ENCODE results near the gene RBM20. TPM values are rescaled to one million over a fixed set of nuclear protein-coding genes. Genes with fewer than 3 reads are reported as not detected.

Gene RBM20
- total RNA-seq, 1 experiment from 2014 or later: not detected

DNA sequence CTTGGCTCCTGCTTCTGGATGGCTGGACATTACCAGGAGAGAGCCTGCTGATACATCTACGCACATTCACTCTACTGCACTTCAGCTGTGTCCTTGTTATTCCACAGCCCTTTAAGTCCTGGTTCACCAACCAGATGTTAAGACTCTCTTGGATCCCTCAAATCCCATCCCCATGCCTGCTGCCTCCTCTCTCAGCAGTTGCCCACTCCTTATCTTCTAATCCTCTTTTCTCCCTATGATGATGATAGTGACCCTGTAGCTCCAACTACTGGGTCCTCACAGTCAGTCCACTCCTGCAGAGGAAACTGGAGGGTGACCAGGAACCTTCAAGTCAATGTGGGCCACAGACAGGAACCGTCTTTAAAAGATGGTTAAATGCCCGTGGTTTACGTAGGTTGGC, 131.3 kb downstream of the RBM20 start:
- CTCF ChIA-PET: no interaction called here
- no peak overlapping the region for H3K27ac Mint-ChIP-seq (ENCODE audit: unreplicated experiment)
- intact Hi-C loops (cut with micrococcal nuclease; ENCODE audit: unreplicated experiment): no loop called here
- no TSS peak for BruUV-seq (replicated peaks)
- no peaks in the 10 kb centered on the region for H3K9me3 Mint-ChIP-seq (ENCODE audit: low read depth, unreplicated experiment)
- DNase-seq: no peak
- no peak overlapping the region for H3K4me3 Mint-ChIP-seq (ENCODE audit: low read depth, unreplicated experiment)
- H3K27me3 Mint-ChIP-seq (ENCODE audit: unreplicated experiment): peaks cover 23% of the 10 kb centered on the region
- no peaks in the 10 kb centered on the region for H3K36me3 Mint-ChIP-seq (ENCODE audit: insufficient read depth, unreplicated experiment)
- H3K4me1 Mint-ChIP-seq (ENCODE audit: low read depth, unreplicated experiment): peaks cover 18% of the 10 kb centered on the region
- no peak for TF ChIP-seq CTCF (IDR thresholded peaks at IDR 0.05; ENCODE audit: unreplicated experiment)

DNA sequence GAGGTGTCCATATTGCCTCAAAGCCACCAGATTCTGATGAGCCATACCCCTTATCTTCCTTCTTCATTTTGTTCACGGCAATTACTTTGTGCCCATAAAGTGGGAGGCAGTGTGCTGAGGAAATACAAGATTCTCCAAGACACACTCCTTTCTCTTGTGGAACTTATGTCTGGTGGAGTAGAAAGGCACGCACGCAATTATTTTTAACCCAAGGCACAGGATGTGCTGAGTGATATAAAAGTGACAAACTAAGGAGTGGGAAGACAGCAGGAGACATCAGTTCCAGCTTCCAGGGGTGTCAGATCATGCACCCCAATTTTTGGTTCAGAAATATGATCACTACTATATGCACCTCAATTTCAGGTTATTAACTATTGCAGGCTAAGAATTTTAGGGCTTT, 132.9 kb downstream of the RBM20 start:
- Mint-ChIP-seq H3K27me3 (ENCODE audit: unreplicated experiment) (peaks cover 23% of the 10 kb centered on the region), H3K9me3 (ENCODE audit: low read depth, unreplicated experiment) (no peaks in the 10 kb centered on the region), H3K4me3 (ENCODE audit: low read depth, unreplicated experiment) (no peak overlapping the region), H3K27ac (ENCODE audit: unreplicated experiment) (no peak overlapping the region), H3K36me3 (ENCODE audit: insufficient read depth, unreplicated experiment) (no peaks in the 10 kb centered on the region), H3K4me1 (ENCODE audit: low read depth, unreplicated experiment) (peaks cover 18% of the 10 kb centered on the region)
- DNase-seq: no peak
- no TSS peak for BruUV-seq (replicated peaks)
- intact Hi-C loops (cut with micrococcal nuclease; ENCODE audit: unreplicated experiment): no loop called here
- CTCF ChIA-PET: no interaction called here
- no peak for TF ChIP-seq CTCF (IDR thresholded peaks at IDR 0.05; ENCODE audit: unreplicated experiment)

- CTCF ChIA-PET: no interaction called here
- Mint-ChIP-seq H3K4me1 (ENCODE audit: low read depth, unreplicated experiment) (peaks cover 18% of the 10 kb centered on the region), H3K36me3 (ENCODE audit: insufficient read depth, unreplicated experiment) (no peaks in the 10 kb centered on the region), H3K9me3 (ENCODE audit: low read depth, unreplicated experiment) (no peaks in the 10 kb centered on the region), H3K4me3 (ENCODE audit: low read depth, unreplicated experiment) (no peak overlapping the region), H3K27me3 (ENCODE audit: unreplicated experiment) (peaks cover 23% of the 10 kb centered on the region), H3K27ac (ENCODE audit: unreplicated experiment) (no peak overlapping the region)
- no peak for TF ChIP-seq CTCF (IDR thresholded peaks at IDR 0.05; ENCODE audit: unreplicated experiment)
- BruUV-seq (replicated peaks): no TSS peak
- DNase-seq: no peak
- intact Hi-C loops (cut with micrococcal nuclease; ENCODE audit: unreplicated experiment): no loop called here
Observed at GRCh38 chr10:110777661-110778060, 133.5 kb downstream of the RBM20 start.

DNA sequence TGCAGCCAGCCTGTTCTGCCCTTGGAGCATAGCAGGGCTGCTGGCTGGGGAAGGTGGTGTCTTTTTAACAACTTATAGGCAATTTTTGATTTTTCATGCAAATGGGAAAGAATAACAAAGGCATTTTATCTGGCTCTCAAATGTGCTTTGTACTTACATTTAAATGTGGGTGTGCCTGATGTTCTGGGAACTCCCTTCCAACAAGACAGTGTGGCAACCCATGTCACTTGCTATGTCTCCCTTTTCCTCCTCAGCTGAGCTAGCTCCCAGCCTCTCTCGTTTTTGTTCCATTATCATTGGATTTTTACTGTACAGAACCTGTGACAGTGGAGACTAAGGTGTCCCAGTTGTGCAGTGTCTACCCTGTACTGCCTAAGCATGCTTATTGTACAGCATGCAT, 134.1 kb downstream of the RBM20 start:
- no peak for TF ChIP-seq CTCF (IDR thresholded peaks at IDR 0.05; ENCODE audit: unreplicated experiment)
- Mint-ChIP-seq H3K27ac (ENCODE audit: unreplicated experiment) (no peak overlapping the region), H3K36me3 (ENCODE audit: insufficient read depth, unreplicated experiment) (no peaks in the 10 kb centered on the region), H3K9me3 (ENCODE audit: low read depth, unreplicated experiment) (no peaks in the 10 kb centered on the region), H3K27me3 (ENCODE audit: unreplicated experiment) (peaks cover 23% of the 10 kb centered on the region), H3K4me1 (ENCODE audit: low read depth, unreplicated experiment) (peaks cover 18% of the 10 kb centered on the region), H3K4me3 (ENCODE audit: low read depth, unreplicated experiment) (no peak overlapping the region)
- CTCF ChIA-PET: no interaction called here
- intact Hi-C loops (cut with micrococcal nuclease; ENCODE audit: unreplicated experiment): no loop called here
- no TSS peak for BruUV-seq (replicated peaks)
- no peak for DNase-seq

DNA sequence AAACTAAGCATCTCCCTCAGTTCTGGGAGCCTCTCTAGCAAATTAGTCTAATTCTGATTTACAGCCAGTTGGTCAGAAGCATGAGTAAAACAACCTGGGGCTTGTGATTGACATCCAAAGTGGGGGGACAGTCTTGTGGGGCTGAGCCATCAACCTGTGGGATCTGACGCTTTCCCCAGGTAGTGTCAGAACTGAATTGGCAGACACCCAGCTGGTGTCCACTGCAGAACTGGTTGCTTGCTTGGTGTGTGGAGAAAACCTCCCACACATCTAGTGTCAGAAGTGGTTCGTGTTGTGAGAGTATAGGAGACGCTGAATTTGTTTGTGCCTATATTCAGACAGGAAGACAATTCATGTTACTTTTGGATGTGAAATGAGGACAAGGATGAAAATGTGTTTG, 135.4 kb downstream of the RBM20 start:
- Mint-ChIP-seq H3K27me3 (ENCODE audit: unreplicated experiment) (peaks cover 23% of the 10 kb centered on the region), H3K9me3 (ENCODE audit: low read depth, unreplicated experiment) (no peaks in the 10 kb centered on the region), H3K4me1 (ENCODE audit: low read depth, unreplicated experiment) (peaks cover 8% of the 10 kb centered on the region), H3K27ac (ENCODE audit: unreplicated experiment) (no peak overlapping the region), H3K4me3 (ENCODE audit: low read depth, unreplicated experiment) (no peak overlapping the region), H3K36me3 (ENCODE audit: insufficient read depth, unreplicated experiment) (no peaks in the 10 kb centered on the region)
- BruUV-seq (replicated peaks): no TSS peak
- no peak for TF ChIP-seq CTCF (IDR thresholded peaks at IDR 0.05; ENCODE audit: unreplicated experiment)
- DNase-seq: no peak
- CTCF ChIA-PET: no interaction called here
- intact Hi-C loops (cut with micrococcal nuclease; ENCODE audit: unreplicated experiment): no loop called here

All from Calu3 (cell line).